Measurements from ENCODE around the gene AOPEP.

AOPEP gene

GRCh38 chr9:95025213-95026147 is 299.0 kb downstream of the AOPEP start (continued):
- TF ChIP-seq, protein P1, sequence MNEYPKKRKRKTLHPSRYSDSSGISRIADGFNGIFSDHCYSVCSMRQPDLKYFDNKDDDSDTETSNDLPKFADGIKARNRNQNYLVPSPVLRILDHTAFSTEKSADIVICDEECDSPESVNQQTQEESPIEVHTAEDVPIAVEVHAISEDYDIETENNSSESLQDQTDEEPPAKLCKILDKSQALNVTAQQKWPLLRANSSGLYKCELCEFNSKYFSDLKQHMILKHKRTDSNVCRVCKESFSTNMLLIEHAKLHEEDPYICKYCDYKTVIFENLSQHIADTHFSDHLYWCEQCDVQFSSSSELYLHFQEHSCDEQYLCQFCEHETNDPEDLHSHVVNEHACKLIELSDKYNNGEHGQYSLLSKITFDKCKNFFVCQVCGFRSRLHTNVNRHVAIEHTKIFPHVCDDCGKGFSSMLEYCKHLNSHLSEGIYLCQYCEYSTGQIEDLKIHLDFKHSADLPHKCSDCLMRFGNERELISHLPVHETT (tag by site-specific recombination; IDR thresholded peaks at IDR 0.05): 0 out of 2 replicates have a peak, but pooled peaks have one; percentile 22
- TF ChIP-seq ZNF518A (tag by site-specific recombination; conservative IDR thresholded peaks at IDR 0.05; ENCODE audit: low read depth) (no peak), ZNF513 (tag by site-specific recombination; IDR thresholded peaks at IDR 0.05) (no peak), MZF1 (tag by site-specific recombination; IDR thresholded peaks at IDR 0.05; ENCODE audit: borderline replicate concordance) (peak; percentile 74; the same call in 1 of the 2 replicates), ZNF292 (tag by site-specific recombination; IDR thresholded peaks at IDR 0.05; ENCODE audit: borderline replicate concordance, low read depth) (no peak), ZBTB20 (tag by site-specific recombination; IDR thresholded peaks at IDR 0.05) (no peak), ATF2 (tag by site-specific recombination; IDR thresholded peaks at IDR 0.05; ENCODE audit: low read depth) (peak; percentile 69), ZNF112 (tag by site-specific recombination; IDR thresholded peaks at IDR 0.05) (no peak), ZNF18 (tag by site-specific recombination; IDR thresholded peaks at IDR 0.05) (0 out of 2 replicates have a peak, but pooled peaks have one; percentile 38), ZBTB1 (tag by site-specific recombination; IDR thresholded peaks at IDR 0.05) (no peak), ZNF335 (tag by site-specific recombination; conservative IDR thresholded peaks at IDR 0.05) (no peak), ZFHX2 (tag by site-specific recombination; conservative IDR thresholded peaks at IDR 0.05) (peak; percentile 32), ZNF2 (tag by site-specific recombination; IDR thresholded peaks at IDR 0.05) (no peak), ZNF529 (tag by site-specific recombination; IDR thresholded peaks at IDR 0.05; ENCODE audit: insufficient replicate concordance) (no peak), ZNF239 (tag by site-specific recombination; IDR thresholded peaks at IDR 0.05) (no peak), ZNF670 (tag by site-specific recombination; IDR thresholded peaks at IDR 0.05; ENCODE audit: low read depth) (no peak), ZNF184 (tag by site-specific recombination; IDR thresholded peaks at IDR 0.05) (no peak), ZNF416 (tag by site-specific recombination; IDR thresholded peaks at IDR 0.05) (no peak), ZNF549 (tag by site-specific recombination; IDR thresholded peaks at IDR 0.05) (no peak), YY2 (tag by site-specific recombination; IDR thresholded peaks at IDR 0.05) (no peak), PRDM1 (tag by site-specific recombination; IDR thresholded peaks at IDR 0.05) (0 out of 2 replicates have a peak, but pooled peaks have one; percentile 33), ZNF791 (tag by site-specific recombination; IDR thresholded peaks at IDR 0.05) (no peak), ZNF843 (tag by site-specific recombination; IDR thresholded peaks at IDR 0.05) (peak; percentile 54; the same call in 1 of the 2 replicates)
- TF ChIP-seq, protein P2, sequence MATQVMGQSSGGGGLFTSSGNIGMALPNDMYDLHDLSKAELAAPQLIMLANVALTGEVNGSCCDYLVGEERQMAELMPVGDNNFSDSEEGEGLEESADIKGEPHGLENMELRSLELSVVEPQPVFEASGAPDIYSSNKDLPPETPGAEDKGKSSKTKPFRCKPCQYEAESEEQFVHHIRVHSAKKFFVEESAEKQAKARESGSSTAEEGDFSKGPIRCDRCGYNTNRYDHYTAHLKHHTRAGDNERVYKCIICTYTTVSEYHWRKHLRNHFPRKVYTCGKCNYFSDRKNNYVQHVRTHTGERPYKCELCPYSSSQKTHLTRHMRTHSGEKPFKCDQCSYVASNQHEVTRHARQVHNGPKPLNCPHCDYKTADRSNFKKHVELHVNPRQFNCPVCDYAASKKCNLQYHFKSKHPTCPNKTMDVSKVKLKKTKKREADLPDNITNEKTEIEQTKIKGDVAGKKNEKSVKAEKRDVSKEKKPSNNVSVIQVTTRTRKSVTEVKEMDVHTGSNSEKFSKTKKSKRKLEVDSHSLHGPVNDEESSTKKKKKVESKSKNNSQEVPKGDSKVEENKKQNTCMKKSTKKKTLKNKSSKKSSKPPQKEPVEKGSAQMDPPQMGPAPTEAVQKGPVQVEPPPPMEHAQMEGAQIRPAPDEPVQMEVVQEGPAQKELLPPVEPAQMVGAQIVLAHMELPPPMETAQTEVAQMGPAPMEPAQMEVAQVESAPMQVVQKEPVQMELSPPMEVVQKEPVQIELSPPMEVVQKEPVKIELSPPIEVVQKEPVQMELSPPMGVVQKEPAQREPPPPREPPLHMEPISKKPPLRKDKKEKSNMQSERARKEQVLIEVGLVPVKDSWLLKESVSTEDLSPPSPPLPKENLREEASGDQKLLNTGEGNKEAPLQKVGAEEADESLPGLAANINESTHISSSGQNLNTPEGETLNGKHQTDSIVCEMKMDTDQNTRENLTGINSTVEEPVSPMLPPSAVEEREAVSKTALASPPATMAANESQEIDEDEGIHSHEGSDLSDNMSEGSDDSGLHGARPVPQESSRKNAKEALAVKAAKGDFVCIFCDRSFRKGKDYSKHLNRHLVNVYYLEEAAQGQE (tag by site-specific recombination; IDR thresholded peaks at IDR 0.05): no peak

Data from HEK293 (cell line).